ENCODE measurements around the gene ARPP21.

The ARPP21 gene

DNA sequence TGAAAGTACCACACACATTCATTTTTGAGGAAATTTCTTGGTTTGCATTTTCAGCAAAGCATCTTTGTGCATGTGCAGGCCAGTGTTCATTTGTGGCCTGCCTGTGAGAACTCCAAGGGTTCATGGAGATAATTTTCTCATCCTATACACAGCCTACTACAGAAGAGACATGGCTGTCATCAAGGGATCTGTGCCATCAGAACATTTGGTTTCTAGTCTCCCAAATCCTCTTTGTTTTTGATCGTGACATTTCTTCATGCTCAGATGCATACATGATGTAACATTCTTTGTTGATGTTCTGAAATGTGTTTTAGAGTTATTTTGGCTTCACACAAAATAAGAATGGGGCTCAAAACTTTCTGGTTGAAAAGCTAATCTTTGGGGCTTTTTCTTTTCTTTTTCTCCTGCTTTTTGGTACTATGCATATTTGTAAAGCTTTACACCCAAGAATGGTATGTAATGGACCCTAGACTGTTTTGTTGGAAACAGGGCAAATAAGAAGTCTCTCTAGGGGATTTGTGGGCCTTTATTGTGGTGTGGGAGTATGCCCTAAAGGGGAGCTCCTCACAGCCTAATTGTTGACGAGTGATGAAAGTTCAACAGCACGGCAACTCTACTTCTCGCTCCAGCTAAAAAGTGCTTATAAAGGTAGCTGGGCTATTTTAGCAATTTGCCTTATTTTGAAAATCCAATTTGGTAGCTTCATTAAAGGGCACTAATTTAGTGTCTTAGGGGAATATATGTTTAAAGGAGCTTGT is 3.2 kb upstream of the ARPP21 start:
- no peak for TF ChIP-seq GATA3 (IDR thresholded peaks at IDR 0.05; ENCODE audit: low read depth, low read length)
- no peak for TF ChIP-seq GATA2 (IDR thresholded peaks at IDR 0.05; ENCODE audit: low read depth, low read length)

DNA sequence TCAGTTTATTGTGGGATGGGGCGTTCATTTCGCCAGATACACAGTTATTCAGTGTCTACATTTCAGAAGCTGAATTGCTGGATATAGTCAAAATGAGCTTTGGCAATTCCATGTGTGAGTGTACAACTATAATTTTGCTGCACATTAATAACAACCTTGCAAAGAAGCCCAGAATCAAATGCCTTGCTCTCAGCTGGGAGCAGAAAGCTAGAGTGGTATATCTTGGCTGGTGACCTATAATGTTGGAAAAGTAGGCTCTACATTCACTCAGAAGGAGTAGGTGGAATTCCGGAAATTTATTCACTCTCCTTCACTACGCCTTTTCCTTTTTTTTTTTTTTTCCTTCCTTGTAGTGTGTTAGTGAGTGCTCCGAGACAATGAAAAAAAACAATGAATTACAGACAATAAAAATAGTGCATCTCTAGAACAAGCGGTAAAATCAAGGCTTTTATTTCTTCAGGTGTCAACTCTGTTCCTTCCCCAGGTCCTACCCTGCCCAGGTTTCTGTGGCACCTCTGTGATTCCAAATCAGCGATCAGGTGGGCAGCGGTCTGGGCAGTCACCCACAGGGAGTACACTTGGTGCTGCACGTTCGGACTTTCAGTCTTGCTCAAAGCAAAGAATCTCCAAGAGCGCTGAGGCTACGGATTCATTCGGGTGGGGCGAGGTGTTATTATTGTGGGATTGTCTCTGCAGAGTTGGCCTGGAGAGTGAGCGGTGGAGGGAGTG is 910 bp upstream of the ARPP21 start:
- TF ChIP-seq GATA3 (IDR thresholded peaks at IDR 0.05; ENCODE audit: low read depth, low read length) (no peak), GATA2 (IDR thresholded peaks at IDR 0.05; ENCODE audit: low read depth, low read length) (no peak)

DNA sequence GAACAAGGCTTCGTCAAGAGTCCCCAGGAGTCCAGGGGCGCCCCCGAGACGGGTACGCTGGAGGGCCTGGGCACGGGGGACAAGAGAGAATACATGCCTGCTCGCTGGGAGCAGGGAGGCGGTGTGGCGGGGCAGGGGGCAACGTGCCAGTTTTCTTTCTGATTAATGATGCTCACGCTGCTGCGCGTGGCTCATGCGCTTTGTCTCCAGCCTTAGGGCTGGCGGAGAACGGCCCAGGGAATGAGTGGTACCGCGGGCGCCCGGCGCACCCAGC is 408 bp upstream of the ARPP21 start:
- TF ChIP-seq GATA3 (IDR thresholded peaks at IDR 0.05; ENCODE audit: low read depth, low read length) (no peak), GATA2 (IDR thresholded peaks at IDR 0.05; ENCODE audit: low read depth, low read length) (no peak)

DNA sequence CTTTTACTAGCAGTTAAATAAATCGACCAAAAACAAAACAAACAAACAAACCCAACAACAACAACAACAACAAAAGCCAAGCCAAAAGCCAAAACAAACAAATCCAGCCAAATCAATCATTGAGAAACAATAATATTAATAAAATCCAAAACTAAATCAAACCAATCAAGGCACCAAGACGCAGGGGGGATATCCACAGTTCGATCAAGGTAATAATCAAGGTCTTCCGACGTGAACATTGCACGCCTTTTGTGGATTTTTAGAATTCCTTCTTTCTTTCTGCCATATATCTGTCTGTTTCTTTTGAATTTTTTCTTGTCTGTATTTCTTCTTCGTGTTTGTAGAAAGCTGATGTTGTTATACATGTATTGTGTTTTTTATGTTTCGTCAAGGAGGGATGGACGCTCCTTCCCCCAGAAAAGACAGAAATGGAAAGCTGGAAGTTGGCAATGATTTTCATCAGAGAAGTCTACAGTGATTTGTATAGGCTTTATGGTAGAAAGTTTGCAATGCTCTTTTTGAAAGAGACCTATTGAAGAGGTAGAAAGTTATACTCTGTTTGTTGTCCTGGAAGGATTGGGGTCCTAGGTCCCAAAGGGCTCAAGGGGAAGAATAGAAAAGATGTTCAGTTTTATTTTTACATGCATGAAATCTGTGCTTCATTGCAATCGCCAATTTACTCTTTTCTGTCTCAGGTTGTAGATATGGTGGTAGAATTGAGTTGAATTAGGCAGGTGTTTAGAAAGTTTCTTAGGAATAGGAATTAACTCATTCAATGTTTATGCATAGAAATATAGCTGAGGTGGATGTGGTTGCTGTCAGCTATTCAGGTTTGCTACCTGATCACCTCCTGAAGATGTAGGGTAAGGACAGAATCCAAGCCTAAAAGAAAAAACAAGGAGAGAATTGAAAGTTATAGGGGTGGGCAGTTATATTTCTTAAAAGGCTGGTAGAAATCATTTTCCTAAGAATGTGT is 1.2 kb downstream of the ARPP21 start:
- TF ChIP-seq GATA2 (IDR thresholded peaks at IDR 0.05; ENCODE audit: low read depth, low read length), result no peak
- no peak for TF ChIP-seq GATA3 (IDR thresholded peaks at IDR 0.05; ENCODE audit: low read depth, low read length)

DNA sequence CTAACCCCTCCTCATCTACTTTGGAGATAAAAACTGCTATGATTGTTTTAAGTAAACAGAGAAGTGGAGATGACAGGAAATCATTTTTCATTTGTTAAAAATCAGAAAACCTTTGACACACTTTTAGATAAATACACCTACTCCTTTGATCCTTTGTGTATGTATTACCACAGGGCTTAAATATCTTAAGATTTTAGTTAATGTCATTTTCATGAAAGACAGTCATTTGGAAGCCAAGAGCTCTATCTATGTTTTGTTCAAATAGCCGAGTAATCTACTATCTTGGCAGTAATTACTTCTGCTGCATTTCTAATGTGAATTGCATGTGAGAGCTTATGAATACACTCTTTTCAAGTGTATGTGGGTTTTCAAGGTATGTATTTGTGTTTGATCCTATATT is 2.0 kb downstream of the ARPP21 start:
- TF ChIP-seq GATA2 (IDR thresholded peaks at IDR 0.05; ENCODE audit: low read depth, low read length) (no peak), GATA3 (IDR thresholded peaks at IDR 0.05; ENCODE audit: low read depth, low read length) (no peak)

DNA sequence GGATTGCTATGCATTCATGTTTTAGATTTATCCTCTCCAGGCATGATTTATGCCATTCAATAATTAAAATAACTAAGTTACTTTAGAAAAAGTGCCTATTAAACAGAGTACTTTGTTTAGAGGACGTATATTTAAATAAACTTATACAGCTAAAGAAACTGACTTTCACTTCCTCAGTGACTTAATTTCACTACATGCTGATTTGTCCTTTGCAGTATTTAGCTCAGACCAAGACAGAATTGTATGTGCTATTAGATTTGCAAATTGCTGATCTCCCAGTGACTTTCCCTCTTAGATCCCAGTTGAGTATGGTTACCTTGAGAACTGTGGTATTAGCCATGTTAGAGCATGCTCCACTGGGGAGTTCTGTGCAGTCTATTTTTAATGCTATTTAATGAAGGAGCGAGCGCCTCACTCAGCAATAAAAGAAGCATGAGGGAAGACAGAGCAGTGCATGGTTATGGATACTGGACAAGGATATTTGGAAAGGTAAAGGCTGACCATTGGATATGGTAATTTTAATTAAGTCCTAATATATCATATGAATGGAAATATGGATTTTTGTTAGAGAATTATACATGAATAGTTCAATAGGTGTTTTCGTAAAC is 2.7 kb downstream of the ARPP21 start:
- no peak for TF ChIP-seq GATA2 (IDR thresholded peaks at IDR 0.05; ENCODE audit: low read depth, low read length)
- TF ChIP-seq GATA3 (IDR thresholded peaks at IDR 0.05; ENCODE audit: low read depth, low read length), result no peak

DNA sequence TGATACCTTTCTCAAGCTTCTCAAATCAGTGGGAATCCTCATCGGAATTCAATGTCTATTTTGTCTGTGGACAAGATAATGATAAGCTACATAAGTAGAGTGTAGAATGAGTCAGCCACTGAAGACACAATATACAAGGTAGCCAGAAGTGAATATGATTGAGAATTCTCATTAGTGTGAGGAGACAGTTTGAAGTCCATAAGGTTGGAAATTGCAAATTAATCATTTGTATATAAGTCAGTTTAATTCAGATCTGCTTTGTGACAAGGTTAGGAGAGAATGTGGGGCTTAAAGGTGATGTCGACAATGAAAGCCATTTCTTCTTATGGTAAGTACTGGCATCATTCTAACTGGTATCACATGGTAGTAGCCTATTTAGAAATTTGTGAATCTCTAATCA is 4.2 kb downstream of the ARPP21 start:
- TF ChIP-seq GATA3 (IDR thresholded peaks at IDR 0.05; ENCODE audit: low read depth, low read length), result no peak
- no peak for TF ChIP-seq GATA2 (IDR thresholded peaks at IDR 0.05; ENCODE audit: low read depth, low read length)

DNA sequence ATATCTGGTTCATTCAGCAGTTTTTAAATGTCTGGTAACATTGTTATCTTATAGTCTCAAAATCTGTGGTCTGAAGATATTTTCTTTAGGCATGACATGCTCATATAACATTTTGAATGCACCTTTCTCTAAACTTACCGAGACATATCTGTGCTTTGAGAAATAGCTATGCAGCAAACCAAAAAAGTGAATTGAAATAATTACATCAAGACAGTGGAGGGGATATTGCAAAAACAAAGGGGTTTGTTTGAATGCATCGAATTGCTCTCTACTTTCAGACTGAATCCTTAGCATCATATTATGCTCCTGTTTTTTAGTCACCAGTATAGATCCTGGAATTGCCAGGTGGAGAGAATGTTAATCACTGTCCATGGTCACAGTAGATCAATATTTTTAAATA is 5.1 kb downstream of the ARPP21 start:
- TF ChIP-seq GATA2 (IDR thresholded peaks at IDR 0.05; ENCODE audit: low read depth, low read length), result no peak

DNA sequence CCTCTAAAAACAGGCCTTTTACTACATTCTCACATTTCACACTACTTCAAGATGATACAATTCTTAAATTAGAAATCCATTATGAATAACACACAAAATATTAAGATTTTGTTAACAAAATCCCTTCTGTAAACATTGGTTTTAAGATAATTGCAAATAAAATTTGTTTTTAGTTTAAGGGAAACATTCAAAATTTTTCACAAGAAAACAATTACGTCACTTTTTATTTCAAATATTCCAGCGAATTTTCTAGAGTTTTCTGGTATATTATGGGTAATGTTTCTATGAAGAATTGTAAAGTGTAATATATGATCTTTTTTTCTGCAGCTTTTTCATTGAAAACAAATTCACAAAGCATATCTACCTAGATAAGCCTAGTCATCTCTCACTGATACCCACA is 5.9 kb downstream of the ARPP21 start:
- no peak for TF ChIP-seq GATA2 (IDR thresholded peaks at IDR 0.05; ENCODE audit: low read depth, low read length)
- TF ChIP-seq GATA3 (IDR thresholded peaks at IDR 0.05; ENCODE audit: low read depth, low read length), result no peak

DNA sequence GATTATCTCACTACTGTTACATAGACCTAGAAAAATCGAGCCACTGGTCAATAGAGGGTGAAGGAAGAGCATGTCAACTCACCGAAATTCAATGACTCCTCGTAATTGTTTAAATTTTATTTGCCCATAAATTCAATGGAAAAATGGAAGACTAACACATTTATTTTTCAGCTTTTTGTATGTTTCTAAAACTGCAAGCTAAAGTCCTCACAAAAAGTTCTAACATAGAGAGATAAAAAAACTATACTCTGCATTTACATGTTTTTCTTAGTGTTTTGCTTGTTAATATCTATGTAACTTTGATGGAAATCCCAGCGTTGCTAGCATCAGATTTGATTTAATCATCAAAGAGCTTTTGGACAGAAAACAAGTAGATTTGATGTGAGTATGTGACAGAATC is 6.8 kb downstream of the ARPP21 start:
- TF ChIP-seq GATA3 (IDR thresholded peaks at IDR 0.05; ENCODE audit: low read depth, low read length) (no peak), GATA2 (IDR thresholded peaks at IDR 0.05; ENCODE audit: low read depth, low read length) (no peak)

DNA sequence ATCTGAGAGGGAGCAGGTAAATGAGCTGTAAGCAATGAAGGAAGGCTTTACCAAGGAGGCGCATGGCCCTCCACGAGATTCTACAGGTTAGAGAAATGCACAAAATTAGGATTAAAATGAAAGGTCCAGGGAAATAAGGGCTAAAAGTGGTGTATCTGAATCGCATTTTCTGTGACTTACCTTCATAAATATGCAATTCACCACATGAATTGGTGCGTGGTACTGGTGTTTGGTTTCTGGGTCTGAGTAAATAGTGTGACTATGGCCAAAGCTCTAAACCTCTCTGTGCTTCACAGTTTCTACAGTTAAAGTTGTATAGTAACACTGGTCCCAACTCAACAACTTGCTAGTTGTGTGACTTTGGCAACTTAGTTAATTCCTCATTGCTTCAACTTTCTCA is 8.1 kb downstream of the ARPP21 start:
- no peak for TF ChIP-seq GATA2 (IDR thresholded peaks at IDR 0.05; ENCODE audit: low read depth, low read length)
- no peak for TF ChIP-seq GATA3 (IDR thresholded peaks at IDR 0.05; ENCODE audit: low read depth, low read length)

DNA sequence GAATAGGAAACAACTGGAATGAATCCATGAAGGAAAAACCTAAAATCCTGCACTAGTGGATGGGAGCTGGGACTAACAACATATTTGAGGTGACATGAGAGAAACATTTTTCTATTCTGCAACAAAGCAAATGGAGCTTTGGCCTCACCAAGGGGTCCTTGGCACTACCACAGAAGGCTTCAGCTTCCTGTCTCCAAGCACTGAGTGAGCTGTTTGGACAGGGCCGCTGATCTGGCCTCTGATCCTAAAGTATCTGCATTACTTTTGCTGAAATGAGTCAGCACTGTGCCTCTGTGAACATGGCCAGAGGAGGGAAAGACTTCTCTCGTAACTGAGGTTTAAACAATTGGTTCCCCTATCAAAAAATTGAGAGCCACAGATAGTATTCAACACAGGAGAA is 9.0 kb downstream of the ARPP21 start:
- TF ChIP-seq GATA3 (IDR thresholded peaks at IDR 0.05; ENCODE audit: low read depth, low read length) (no peak), GATA2 (IDR thresholded peaks at IDR 0.05; ENCODE audit: low read depth, low read length) (no peak)

DNA sequence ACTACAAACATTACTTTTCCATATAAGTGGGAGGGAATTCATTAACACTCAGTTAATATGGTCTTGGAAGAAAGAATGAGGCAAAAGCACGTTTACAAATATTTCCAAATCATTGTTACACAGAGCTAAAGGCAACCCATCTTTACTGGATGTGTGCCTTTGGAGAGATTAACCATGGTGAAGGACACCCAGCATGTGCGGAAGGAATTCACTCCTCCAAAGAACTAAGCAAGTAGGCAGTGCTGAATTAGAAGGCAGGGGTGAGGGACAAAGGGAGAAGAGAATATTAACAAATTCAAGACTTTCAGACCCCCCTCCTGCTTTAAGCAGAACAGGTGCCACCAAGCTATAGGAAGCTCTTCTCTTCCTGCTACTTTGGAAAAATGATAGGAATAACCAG is 10.1 kb downstream of the ARPP21 start:
- TF ChIP-seq GATA2 (IDR thresholded peaks at IDR 0.05; ENCODE audit: low read depth, low read length) (no peak), GATA3 (IDR thresholded peaks at IDR 0.05; ENCODE audit: low read depth, low read length) (no peak)

DNA sequence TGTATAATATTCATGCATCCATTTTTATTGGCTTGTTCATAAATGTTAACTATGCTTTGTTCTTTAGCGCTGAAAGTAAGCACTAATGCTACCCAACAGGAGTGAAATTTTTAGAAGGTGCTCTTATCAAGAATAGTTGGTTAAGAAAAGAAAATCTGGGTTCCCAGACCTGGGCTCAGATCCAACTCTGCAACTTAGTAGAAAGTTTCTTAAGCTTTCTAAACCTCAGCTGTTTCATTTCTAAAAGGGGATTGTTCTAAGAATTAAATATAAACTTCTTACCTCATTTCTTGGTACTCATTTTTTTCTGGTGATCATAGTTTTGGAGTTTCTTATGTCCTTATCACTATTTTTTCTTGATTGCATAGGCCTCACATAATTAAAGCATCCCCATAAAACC is 12.1 kb downstream of the ARPP21 start:
- TF ChIP-seq GATA2 (IDR thresholded peaks at IDR 0.05; ENCODE audit: low read depth, low read length) (no peak), GATA3 (IDR thresholded peaks at IDR 0.05; ENCODE audit: low read depth, low read length) (no peak)
